Measurements from ENCODE around the gene PI4KB. TPM values are rescaled to one million over a fixed set of nuclear protein-coding genes. Genes with fewer than 3 reads are reported as not detected.
"Not testable (repeated sequence)": the region's sequence is repeated elsewhere in the genome, so short reads cannot be mapped to it uniquely, and the experiment has no call there.

The PI4KB gene
- total RNA-seq, 1 donor from 2014 or later = 68.7 TPM

GRCh38 chr1:151352021-151352718 is 25.0 kb upstream of the PI4KB start:
- no peak overlapping the region for H3K27ac Mint-ChIP-seq (ENCODE audit: unreplicated experiment)
- no peak for TF ChIP-seq CTCF (IDR thresholded peaks at IDR 0.05; ENCODE audit: partially characterized antibody, unreplicated experiment)
- peaks cover 8% of the 10 kb centered on the region for H3K4me1 Mint-ChIP-seq (ENCODE audit: low read depth, unreplicated experiment)

GRCh38 chr1:151350323-151350722 is 23.1 kb upstream of the PI4KB start:
- not testable (repeated sequence) for H3K36me3 Mint-ChIP-seq (ENCODE audit: unreplicated experiment); H3K4me3 Mint-ChIP-seq (ENCODE audit: unreplicated experiment); DNase-seq; H3K27ac Mint-ChIP-seq (ENCODE audit: unreplicated experiment); H3K27me3 Mint-ChIP-seq (ENCODE audit: unreplicated experiment)
- peaks cover 16% of the 10 kb centered on the region for H3K4me1 Mint-ChIP-seq (ENCODE audit: low read depth, unreplicated experiment)
- peaks cover 14% of the 10 kb centered on the region for H3K9me3 Mint-ChIP-seq (ENCODE audit: unreplicated experiment)

More at GRCh38 chr1:151352021-151352718, 25.0 kb upstream of the PI4KB start:
- Mint-ChIP-seq H3K9me3 (ENCODE audit: unreplicated experiment) (peaks cover 5% of the 10 kb centered on the region), H3K36me3 (ENCODE audit: unreplicated experiment) (peaks cover 4% of the 10 kb centered on the region), H3K4me3 (ENCODE audit: unreplicated experiment) (no peak overlapping the region), H3K27me3 (ENCODE audit: unreplicated experiment) (no peaks in the 10 kb centered on the region)
- DNase-seq = no peak

GRCh38 chr1:151347523-151348246 is 20.5 kb upstream of the PI4KB start:
- TF ChIP-seq CTCF (IDR thresholded peaks at IDR 0.05; ENCODE audit: partially characterized antibody, unreplicated experiment) = no peak
- no peaks in the 10 kb centered on the region for H3K27me3 Mint-ChIP-seq (ENCODE audit: unreplicated experiment)
- H3K4me1 Mint-ChIP-seq (ENCODE audit: low read depth, unreplicated experiment) = peaks cover 16% of the 10 kb centered on the region
- H3K9me3 Mint-ChIP-seq (ENCODE audit: unreplicated experiment) = peaks cover 14% of the 10 kb centered on the region
- peak overlapping the region; percentile 92 for H3K4me3 Mint-ChIP-seq (ENCODE audit: unreplicated experiment)
- H3K27ac Mint-ChIP-seq (ENCODE audit: unreplicated experiment) = peak overlapping the region; percentile 99
- no peak for DNase-seq
- H3K36me3 Mint-ChIP-seq (ENCODE audit: unreplicated experiment) = peaks cover 4% of the 10 kb centered on the region

GRCh38 chr1:151346769-151347522 is 19.7 kb upstream of the PI4KB start, which contains the start of gene RFX5:
Gene RFX5, minus strand, starts transcription at chr1:151347252. Its CDS starts 932 bp downstream, at chr1:151346320.
- Mint-ChIP-seq H3K36me3 (ENCODE audit: unreplicated experiment) (peaks cover 4% of the 10 kb centered on the region), H3K4me3 (ENCODE audit: unreplicated experiment) (peak within 1 kb of the TSS; percentile 92), H3K9me3 (ENCODE audit: unreplicated experiment) (peaks cover 14% of the 10 kb centered on the region), H3K27ac (ENCODE audit: unreplicated experiment) (peak within 1 kb of the TSS; percentile 99), H3K4me1 (ENCODE audit: low read depth, unreplicated experiment) (peaks cover 16% of the 10 kb centered on the region), H3K27me3 (ENCODE audit: unreplicated experiment) (no peaks in the 10 kb centered on the region)
- DNase-seq = peak; percentile 90
- TF ChIP-seq CTCF (IDR thresholded peaks at IDR 0.05; ENCODE audit: partially characterized antibody, unreplicated experiment) = no peak

GRCh38 chr1:151346082-151346768 is 19.0 kb upstream of the PI4KB start:
- DNase-seq = no peak
- peak overlapping the region; percentile 92 for H3K4me3 Mint-ChIP-seq (ENCODE audit: unreplicated experiment)
- TF ChIP-seq CTCF (IDR thresholded peaks at IDR 0.05; ENCODE audit: partially characterized antibody, unreplicated experiment) = no peak
- peaks cover 16% of the 10 kb centered on the region for H3K4me1 Mint-ChIP-seq (ENCODE audit: low read depth, unreplicated experiment)
- H3K27ac Mint-ChIP-seq (ENCODE audit: unreplicated experiment) = peak overlapping the region; percentile 99
- H3K27me3 Mint-ChIP-seq (ENCODE audit: unreplicated experiment) = no peaks in the 10 kb centered on the region
- peaks cover 14% of the 10 kb centered on the region for H3K9me3 Mint-ChIP-seq (ENCODE audit: unreplicated experiment)
- peaks cover 4% of the 10 kb centered on the region for H3K36me3 Mint-ChIP-seq (ENCODE audit: unreplicated experiment)
